Upper lobe of right lung (tissue), 1 donor: Measurements from ENCODE around the gene MORF4L1. TPM values are rescaled to one million over a fixed set of nuclear protein-coding genes. Genes with fewer than 3 reads are reported as not detected.

Experiments used
- ATAC-seq: fragments of 200-7000 bp; cut with Tn5 transposase; one replicate; pipeline ENCODE4 v1.9.1; 2020; ENCODE audit warnings: mild to moderate bottlenecking, moderate library complexity
- DNase-seq: peaks from one replicate; pipeline ENCODE4 v3.0.0-alpha.2; 2020
- H3K27ac ChIP-seq: fragments of 200-600 bp; one replicate; pipeline ENCODE4 v1.8.0; 2022
- H3K27me3 ChIP-seq: fragments of 200-600 bp; one replicate; pipeline ENCODE4 v1.8.0; 2022; ENCODE audit warnings: mild to moderate bottlenecking
- H3K36me3 ChIP-seq: fragments of 200-600 bp; one replicate; pipeline ENCODE4 v1.8.0; 2022
- H3K4me1 ChIP-seq: fragments of 200-600 bp; one replicate; pipeline ENCODE4 v1.8.0; 2022
- H3K4me3 ChIP-seq: fragments of 200-600 bp; one replicate; pipeline ENCODE4 v1.8.0; 2022; ENCODE audit warnings: mild to moderate bottlenecking
- H3K9me3 ChIP-seq: fragments of 200-600 bp; one replicate; pipeline ENCODE4 v1.8.0; 2022
- intact Hi-C: fragments of 100-400 bp; cut with DNase I; formaldehyde crosslinking; loops from one replicate; pipeline ENCODE4 v1.11.0; 2022
- total RNA-seq: library from RNA; stranded (reverse); fragmentation: NEBNext Ultra II Directional; extraction: Animal tissue kit (Norgen Biotek cat#: 25700); gene quantifications from one replicate; pipeline ENCODE4 v1.2.1, GENCODE V29; 2021
- TF ChIP-seq, protein P1 (sequence below): fragments of 200-600 bp; IDR thresholded peaks from one replicate; pipeline ENCODE4 v1.8.0; 2022; ENCODE audit warnings: antibody characterized with exemption
- donor health status: DM: no; HTN: yes; CAD: no; lungs with severe emphysema.

Gene MORF4L1
- total RNA-seq, 1 donor from 2014 or later = 261 TPM

DNA sequence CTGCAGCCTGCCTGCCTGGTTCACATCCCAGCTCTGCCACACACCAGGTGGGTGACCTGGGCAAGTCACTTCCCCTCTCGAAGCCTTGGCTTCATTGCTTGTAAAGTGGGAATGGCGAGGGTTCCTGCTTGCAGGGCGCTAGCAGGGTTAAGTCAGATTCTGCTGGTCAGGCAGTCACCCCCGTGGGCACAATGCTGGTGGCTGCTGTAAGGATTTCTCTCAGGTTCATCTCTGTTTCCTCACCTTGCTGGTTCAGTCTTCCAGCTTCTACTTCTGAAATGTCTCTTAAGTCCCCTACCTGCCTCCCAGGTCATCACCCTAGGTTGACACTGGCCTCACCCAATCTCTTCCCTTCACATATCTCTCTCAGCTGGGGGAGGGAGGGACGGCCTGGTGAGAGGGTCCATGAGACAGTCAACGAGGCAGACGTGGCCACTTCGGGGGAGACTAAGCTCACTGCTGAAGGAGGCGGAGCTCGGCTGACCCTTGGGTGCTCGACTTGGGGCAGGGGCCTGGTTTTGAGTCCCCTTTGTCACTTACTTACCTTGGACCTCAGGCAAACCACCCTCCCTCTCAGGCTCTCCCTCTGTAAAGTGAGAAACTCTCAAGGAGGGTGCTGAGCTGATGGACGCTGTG is 60.6 kb downstream of the MORF4L1 start:
- Histone ChIP-seq H3K27ac (no peak overlapping the region), H3K27me3 (no peaks in the 10 kb centered on the region), H3K9me3 (no peaks in the 10 kb centered on the region), H3K36me3 (peaks cover 76% of the 10 kb centered on the region), H3K4me3 (no peak overlapping the region), H3K4me1 (peaks cover 23% of the 10 kb centered on the region)
- DNase-seq (no peak), ATAC-seq (no peak)
- TF ChIP-seq, protein P1, sequence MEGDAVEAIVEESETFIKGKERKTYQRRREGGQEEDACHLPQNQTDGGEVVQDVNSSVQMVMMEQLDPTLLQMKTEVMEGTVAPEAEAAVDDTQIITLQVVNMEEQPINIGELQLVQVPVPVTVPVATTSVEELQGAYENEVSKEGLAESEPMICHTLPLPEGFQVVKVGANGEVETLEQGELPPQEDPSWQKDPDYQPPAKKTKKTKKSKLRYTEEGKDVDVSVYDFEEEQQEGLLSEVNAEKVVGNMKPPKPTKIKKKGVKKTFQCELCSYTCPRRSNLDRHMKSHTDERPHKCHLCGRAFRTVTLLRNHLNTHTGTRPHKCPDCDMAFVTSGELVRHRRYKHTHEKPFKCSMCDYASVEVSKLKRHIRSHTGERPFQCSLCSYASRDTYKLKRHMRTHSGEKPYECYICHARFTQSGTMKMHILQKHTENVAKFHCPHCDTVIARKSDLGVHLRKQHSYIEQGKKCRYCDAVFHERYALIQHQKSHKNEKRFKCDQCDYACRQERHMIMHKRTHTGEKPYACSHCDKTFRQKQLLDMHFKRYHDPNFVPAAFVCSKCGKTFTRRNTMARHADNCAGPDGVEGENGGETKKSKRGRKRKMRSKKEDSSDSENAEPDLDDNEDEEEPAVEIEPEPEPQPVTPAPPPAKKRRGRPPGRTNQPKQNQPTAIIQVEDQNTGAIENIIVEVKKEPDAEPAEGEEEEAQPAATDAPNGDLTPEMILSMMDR = no peak
- intact Hi-C loops = no loop called here

- Histone ChIP-seq H3K27me3 (no peaks in the 10 kb centered on the region), H3K4me3 (no peak overlapping the region), H3K36me3 (peaks cover 76% of the 10 kb centered on the region), H3K9me3 (no peaks in the 10 kb centered on the region), H3K27ac (no peak overlapping the region), H3K4me1 (peaks cover 29% of the 10 kb centered on the region)
- DNase-seq (peak; percentile 66), ATAC-seq (no peak)
- intact Hi-C loops = no loop called here
- TF ChIP-seq, protein P1 = no peak
Measured at GRCh38 chr15:78933823-78934654, 61.3 kb downstream of the MORF4L1 start.

GRCh38 chr15:78934655-78935023 is 61.9 kb downstream of the MORF4L1 start:
- Histone ChIP-seq H3K36me3 (peaks cover 70% of the 10 kb centered on the region), H3K9me3 (no peaks in the 10 kb centered on the region), H3K27ac (no peak overlapping the region), H3K4me3 (no peak overlapping the region), H3K4me1 (peaks cover 32% of the 10 kb centered on the region), H3K27me3 (no peaks in the 10 kb centered on the region)
- no peak for ATAC-seq
- intact Hi-C loops = no loop called here
- TF ChIP-seq, protein P1 = no peak
- no peak for DNase-seq

- TF ChIP-seq, protein P1 = no peak
- Histone ChIP-seq H3K9me3 (no peaks in the 10 kb centered on the region), H3K4me1 (peaks cover 40% of the 10 kb centered on the region), H3K27me3 (no peaks in the 10 kb centered on the region), H3K27ac (peak overlapping the region; percentile 85), H3K36me3 (peaks cover 45% of the 10 kb centered on the region), H3K4me3 (peak overlapping the region; percentile 11)
- intact Hi-C loops = no loop called here
- ATAC-seq (peak; percentile 68), DNase-seq (peak; percentile 82)
Measured at GRCh38 chr15:78937132-78937739, 64.5 kb downstream of the MORF4L1 start.

GRCh38 chr15:78938658-78939488 is 66.2 kb downstream of the MORF4L1 start:
- DNase-seq (no peak), ATAC-seq (peak; percentile 45)
- Histone ChIP-seq H3K9me3 (no peaks in the 10 kb centered on the region), H3K27ac (peak overlapping the region; percentile 85), H3K4me3 (peak overlapping the region; percentile 30), H3K36me3 (peaks cover 28% of the 10 kb centered on the region), H3K27me3 (no peaks in the 10 kb centered on the region), H3K4me1 (peaks cover 38% of the 10 kb centered on the region)
- TF ChIP-seq, protein P1 = no peak
- intact Hi-C loops = no loop called here
